ENCODE data around the gene NIPA2.

NIPA2 gene

GRCh38 chr15:22844421-22845288 is 6.2 kb downstream of the NIPA2 start:
- DNase-seq: no peak

- no peak for DNase-seq
These were observed 6.9 kb downstream of the NIPA2 start for GRCh38 chr15:22845289-22845900.

- no peak for DNase-seq
These were observed 7.6 kb downstream of the NIPA2 start for GRCh38 chr15:22846073-22846472.

GRCh38 chr15:22850055-22850454 is 11.6 kb downstream of the NIPA2 start:
- DNase-seq: no peak

GRCh38 chr15:22851513-22851912 is 13.0 kb downstream of the NIPA2 start:
- no peak for DNase-seq

- no peak for DNase-seq
These were observed 17.3 kb downstream of the NIPA2 start for GRCh38 chr15:22855791-22856190.

- DNase-seq: no peak
These were observed 18.2 kb downstream of the NIPA2 start for GRCh38 chr15:22856659-22857058.

GRCh38 chr15:22861161-22861560 is 22.7 kb downstream of the NIPA2 start:
- no peak for DNase-seq

GRCh38 chr15:22863356-22863755 is 24.9 kb downstream of the NIPA2 start:
- no peak for DNase-seq

- DNase-seq: no peak
These were observed 27.6 kb downstream of the NIPA2 start for GRCh38 chr15:22866079-22866478.

- no peak for DNase-seq
These were observed 29.4 kb downstream of the NIPA2 start for GRCh38 chr15:22867886-22868285.

- no peak for DNase-seq
These were observed 30.0 kb downstream of the NIPA2 start for GRCh38 chr15:22868495-22868894.

GRCh38 chr15:22868928-22869327 is 30.5 kb downstream of the NIPA2 start:
- DNase-seq: no peak

GRCh38 chr15:22869856-22870255 is 31.4 kb downstream of the NIPA2 start:
- no peak for DNase-seq

- no peak for DNase-seq
These were observed 32.4 kb downstream of the NIPA2 start for GRCh38 chr15:22870865-22871264.

- no peak for DNase-seq
These were observed 33.1 kb downstream of the NIPA2 start for GRCh38 chr15:22871481-22872086.

- DNase-seq: peak; percentile 76
These were observed 34.7 kb downstream of the NIPA2 start for GRCh38 chr15:22872936-22873701.

GRCh38 chr15:22873841-22874240 is 35.4 kb downstream of the NIPA2 start:
- no peak for DNase-seq

GRCh38 chr15:22874256-22874655 is 35.8 kb downstream of the NIPA2 start:
- no peak for DNase-seq

- no peak for DNase-seq
These were observed 36.5 kb downstream of the NIPA2 start for GRCh38 chr15:22874966-22875365.

- no peak for DNase-seq
These were observed 38.7 kb downstream of the NIPA2 start for GRCh38 chr15:22877117-22877516.

- DNase-seq: no peak
These were observed 39.1 kb downstream of the NIPA2 start for GRCh38 chr15:22877607-22878006.

- DNase-seq: no peak
These were observed 39.6 kb downstream of the NIPA2 start for GRCh38 chr15:22878103-22878502.

All from NCI-H226 (cell line).